ENCODE results near the gene ITGBL1. TPM values are rescaled to one million over a fixed set of nuclear protein-coding genes. Genes with fewer than 3 reads are reported as not detected.
A peak's percentile ranks its signal among the peaks of the same experiment; 100 is the strongest.

The ITGBL1 gene
- total RNA-seq, 4 donors from 2014 or later, result 5.0 to 21.5 (median 8.8) TPM

DNA sequence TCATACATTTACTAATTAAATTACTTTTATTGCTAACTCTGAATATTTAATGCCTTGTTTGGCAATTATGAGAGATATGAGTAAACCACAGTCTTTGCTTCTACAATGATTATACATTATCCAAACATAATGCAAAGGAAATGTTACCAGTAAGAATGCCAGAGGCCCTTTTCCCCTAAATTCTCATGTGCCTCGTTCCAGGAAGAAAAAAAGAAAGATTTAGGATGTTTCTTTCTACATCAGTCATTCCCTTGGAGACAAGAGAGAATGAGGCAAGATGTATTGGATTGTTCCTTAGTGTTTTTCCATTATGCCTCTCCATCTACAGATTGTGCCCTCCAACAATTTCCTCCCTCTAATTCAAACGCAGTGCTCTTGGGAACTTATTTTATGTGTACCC is 50.1 kb downstream of the ITGBL1 start:
- DNase-seq (ENCODE audit: low spot score in 2 of 2), result no peak
- no peak for TF ChIP-seq POLR2A (IDR thresholded peaks at IDR 0.05)
- TF ChIP-seq, protein P1, sequence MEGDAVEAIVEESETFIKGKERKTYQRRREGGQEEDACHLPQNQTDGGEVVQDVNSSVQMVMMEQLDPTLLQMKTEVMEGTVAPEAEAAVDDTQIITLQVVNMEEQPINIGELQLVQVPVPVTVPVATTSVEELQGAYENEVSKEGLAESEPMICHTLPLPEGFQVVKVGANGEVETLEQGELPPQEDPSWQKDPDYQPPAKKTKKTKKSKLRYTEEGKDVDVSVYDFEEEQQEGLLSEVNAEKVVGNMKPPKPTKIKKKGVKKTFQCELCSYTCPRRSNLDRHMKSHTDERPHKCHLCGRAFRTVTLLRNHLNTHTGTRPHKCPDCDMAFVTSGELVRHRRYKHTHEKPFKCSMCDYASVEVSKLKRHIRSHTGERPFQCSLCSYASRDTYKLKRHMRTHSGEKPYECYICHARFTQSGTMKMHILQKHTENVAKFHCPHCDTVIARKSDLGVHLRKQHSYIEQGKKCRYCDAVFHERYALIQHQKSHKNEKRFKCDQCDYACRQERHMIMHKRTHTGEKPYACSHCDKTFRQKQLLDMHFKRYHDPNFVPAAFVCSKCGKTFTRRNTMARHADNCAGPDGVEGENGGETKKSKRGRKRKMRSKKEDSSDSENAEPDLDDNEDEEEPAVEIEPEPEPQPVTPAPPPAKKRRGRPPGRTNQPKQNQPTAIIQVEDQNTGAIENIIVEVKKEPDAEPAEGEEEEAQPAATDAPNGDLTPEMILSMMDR (IDR thresholded peaks at IDR 0.05), result no peak
- WGBS, 2 donors, result 51 to 52% methylated on average over 2 of the region's 2 CpGs

GRCh38 chr13:101511161-101511560 is 58.7 kb downstream of the ITGBL1 start:
- H3K4me3 ChIP-seq (ENCODE audit: low read depth, poor library complexity, severe bottlenecking), result no peak overlapping the region
- no peak for DNase-seq (ENCODE audit: low spot score in 2 of 2)
- no peak for TF ChIP-seq POLR2A (IDR thresholded peaks at IDR 0.05)
- TF ChIP-seq, protein P1 (IDR thresholded peaks at IDR 0.05), result no peak
- intact Hi-C loops (cut with DNase I; ENCODE audit: low total_unique reads), result no loop called here

More for the DNA sequence above, 50.1 kb downstream of the ITGBL1 start:
- H3K4me3 ChIP-seq (ENCODE audit: low read depth, poor library complexity, severe bottlenecking), result no peak overlapping the region
- intact Hi-C loops (cut with DNase I; ENCODE audit: low total_unique reads), result no loop called here

GRCh38 chr13:101511766-101512165 is 59.3 kb downstream of the ITGBL1 start:
- no peak for TF ChIP-seq POLR2A (IDR thresholded peaks at IDR 0.05)
- TF ChIP-seq, protein P1 (IDR thresholded peaks at IDR 0.05), result no peak
- WGBS, 2 donors, result 54 to 60% methylated on average over 2 of the region's 2 CpGs
- DNase-seq (ENCODE audit: low spot score in 2 of 2), result no peak
- H3K4me3 ChIP-seq (ENCODE audit: low read depth, poor library complexity, severe bottlenecking), result no peak overlapping the region
- intact Hi-C loops (cut with DNase I; ENCODE audit: low total_unique reads), result no loop called here

DNA sequence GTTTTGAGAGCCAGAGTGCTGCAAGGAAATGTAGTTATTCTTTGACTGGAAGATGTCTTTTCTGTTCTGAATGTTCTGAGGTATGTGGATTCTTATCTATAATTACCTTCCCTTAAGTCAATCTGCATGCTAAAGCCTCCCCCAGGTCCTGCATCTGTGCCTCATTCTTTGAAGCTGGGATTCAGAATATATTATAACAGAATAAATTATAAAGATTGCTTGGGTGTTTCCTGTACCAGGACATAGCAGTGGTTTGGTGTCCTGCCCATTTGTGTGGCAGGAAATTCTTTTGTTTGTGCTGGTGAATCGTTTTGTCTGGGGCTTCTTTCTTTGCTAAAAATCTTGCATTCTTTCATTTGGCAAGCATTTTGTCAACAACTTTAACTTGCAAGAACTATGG is 60.2 kb downstream of the ITGBL1 start:
- 0 to 18% methylated on average over 1 of the region's 1 CpG for WGBS, 2 donors
- TF ChIP-seq, protein P1 (IDR thresholded peaks at IDR 0.05), result no peak
- TF ChIP-seq POLR2A (IDR thresholded peaks at IDR 0.05), result no peak
- intact Hi-C loops (cut with DNase I; ENCODE audit: low total_unique reads), result no loop called here
- no peak overlapping the region for H3K4me3 ChIP-seq (ENCODE audit: low read depth, poor library complexity, severe bottlenecking)
- DNase-seq (ENCODE audit: low spot score in 2 of 2), result no peak

DNA sequence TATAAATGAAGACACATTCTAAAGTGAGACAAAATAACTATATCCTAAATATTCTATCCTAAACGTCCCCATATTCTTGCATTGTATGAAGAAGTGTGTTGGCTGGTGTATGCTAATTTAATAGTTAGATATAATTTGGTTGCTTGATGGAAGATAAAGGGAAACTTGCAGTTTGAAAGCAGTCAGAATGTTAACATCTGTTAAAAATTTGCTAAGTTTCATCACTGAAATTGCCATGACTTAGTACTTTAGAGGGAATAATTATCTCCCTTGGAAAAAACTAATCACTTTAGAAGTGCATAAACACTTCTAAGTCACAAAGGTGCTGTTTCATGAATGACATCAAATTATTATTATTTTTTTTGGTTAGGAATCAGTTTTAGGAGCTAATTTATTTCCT is 61.6 kb downstream of the ITGBL1 start:
- no peak for DNase-seq (ENCODE audit: low spot score in 2 of 2)
- intact Hi-C loops (cut with DNase I; ENCODE audit: low total_unique reads), result no loop called here
- no peak overlapping the region for H3K4me3 ChIP-seq (ENCODE audit: low read depth, poor library complexity, severe bottlenecking)
- 21 to 26% methylated on average over 1 of the region's 1 CpG for WGBS, 2 donors
- TF ChIP-seq, protein P1 (IDR thresholded peaks at IDR 0.05), result no peak
- no peak for TF ChIP-seq POLR2A (IDR thresholded peaks at IDR 0.05)

- peak in 1 of 2 donors; percentile 35 for DNase-seq (ENCODE audit: low spot score in 2 of 2)
- intact Hi-C loops (cut with DNase I; ENCODE audit: low total_unique reads), result no loop called here
- TF ChIP-seq, protein P1 (IDR thresholded peaks at IDR 0.05), result no peak
- TF ChIP-seq POLR2A (IDR thresholded peaks at IDR 0.05), result no peak
- no peak overlapping the region for H3K4me3 ChIP-seq (ENCODE audit: low read depth, poor library complexity, severe bottlenecking)
Measured at GRCh38 chr13:101514695-101515275, 62.3 kb downstream of the ITGBL1 start.

Measured in lower leg skin (tissue), 4 donors.